Stimulated activated CD8-positive, alpha-beta memory T cell treated with anti-CD3 and anti-CD28 coated beads, Interleukin-4, amount 100 ng/mL, for 24 hours (primary cell): ENCODE measurements around the gene HVCN1.
"Not testable (repeated sequence)": the region's sequence is repeated elsewhere in the genome, so short reads cannot be mapped to it uniquely, and the experiment has no call there.

Experiments used
- DNase-seq: peaks from one replicate; pipeline ENCODE4 v3.0.0-alpha.2; 2020; ENCODE audit warnings: low read depth

HVCN1 gene

DNA sequence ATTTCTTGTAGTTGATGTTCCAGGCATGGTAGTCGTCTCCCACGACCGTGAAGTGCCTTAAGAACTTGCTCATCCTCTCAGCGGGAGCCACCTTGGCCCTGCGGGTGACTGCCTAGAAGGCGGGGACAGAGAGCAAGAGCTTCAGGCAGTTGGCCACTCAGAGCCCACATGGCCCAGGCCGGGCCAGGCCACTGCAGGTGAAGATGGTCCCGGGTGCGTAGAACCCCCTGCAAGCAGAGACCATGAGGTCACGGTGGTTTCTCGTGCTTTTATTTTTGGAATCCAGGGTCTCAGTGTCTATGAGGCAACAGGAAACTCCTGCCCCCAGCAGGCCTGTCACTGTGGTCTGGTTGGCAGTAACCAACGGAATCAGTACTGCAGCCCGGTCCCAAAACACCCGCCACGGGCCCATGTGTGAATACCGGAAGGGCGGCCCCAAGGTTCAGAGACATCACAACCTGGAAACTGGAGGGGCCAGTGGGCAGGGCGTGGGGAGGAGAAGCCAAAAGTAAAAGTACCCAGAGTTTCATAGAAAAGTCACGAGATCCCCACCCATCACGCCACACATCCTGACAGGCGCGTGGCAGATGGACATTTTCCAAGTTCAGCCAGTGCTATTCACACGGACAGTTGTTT, 27.5 kb downstream of the HVCN1 start:
- DNase-seq: peak; percentile 75

DNA sequence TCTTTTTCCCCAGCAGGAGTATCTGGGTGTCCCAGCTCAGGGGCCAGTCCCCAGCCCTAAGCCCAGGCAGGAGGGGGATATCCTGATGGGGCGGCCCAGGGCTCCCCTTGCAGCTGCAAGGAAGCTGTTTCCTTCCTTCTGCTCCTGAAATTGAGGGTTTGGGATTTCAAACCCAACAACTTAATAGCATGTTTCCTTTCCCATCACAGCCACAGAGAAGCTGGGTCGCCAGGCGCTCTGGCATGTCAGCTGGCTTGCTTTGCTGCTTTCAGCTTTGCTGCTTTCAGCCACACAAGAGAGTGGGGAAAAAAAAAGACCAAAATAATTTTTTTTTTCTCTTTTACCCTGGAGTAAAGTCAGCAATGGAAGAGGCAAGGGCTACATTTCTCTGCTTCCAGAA, 30.0 kb downstream of the HVCN1 start:
- no peak for DNase-seq

GRCh38 chr12:110658242-110658641, 30.7 kb downstream of the HVCN1 start:
- no peak for DNase-seq

GRCh38 chr12:110657747-110658146, 31.2 kb downstream of the HVCN1 start:
- DNase-seq: no peak

DNA sequence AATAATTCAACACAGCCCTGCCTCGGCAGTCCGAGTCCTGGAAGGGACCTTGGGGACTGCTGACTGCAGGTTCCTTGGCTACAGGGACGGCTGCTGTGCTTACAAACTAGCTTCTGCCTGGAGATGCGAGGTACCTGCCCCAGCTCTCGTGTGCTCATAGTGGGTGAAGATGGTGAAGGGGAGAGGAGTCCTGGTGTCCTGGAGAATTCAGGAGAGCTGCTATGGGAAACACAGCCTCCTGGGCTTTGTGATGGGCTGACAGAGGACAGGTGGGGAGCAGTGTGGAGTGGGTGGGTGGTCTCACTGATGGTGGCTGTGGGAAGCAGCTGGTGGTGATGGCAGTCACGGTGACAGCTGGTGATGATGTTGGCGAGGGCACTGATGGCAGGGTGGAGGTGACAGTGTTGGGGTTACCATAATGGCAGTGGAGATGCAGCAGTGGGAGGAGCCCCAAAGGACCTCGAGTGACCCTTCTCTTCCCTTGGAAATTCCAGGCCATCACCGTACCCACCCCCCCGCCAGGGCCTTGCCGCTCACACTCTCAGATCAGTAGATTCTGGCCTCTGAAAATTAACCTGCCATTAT, 32.8 kb downstream of the HVCN1 start:
- DNase-seq: no peak

DNA sequence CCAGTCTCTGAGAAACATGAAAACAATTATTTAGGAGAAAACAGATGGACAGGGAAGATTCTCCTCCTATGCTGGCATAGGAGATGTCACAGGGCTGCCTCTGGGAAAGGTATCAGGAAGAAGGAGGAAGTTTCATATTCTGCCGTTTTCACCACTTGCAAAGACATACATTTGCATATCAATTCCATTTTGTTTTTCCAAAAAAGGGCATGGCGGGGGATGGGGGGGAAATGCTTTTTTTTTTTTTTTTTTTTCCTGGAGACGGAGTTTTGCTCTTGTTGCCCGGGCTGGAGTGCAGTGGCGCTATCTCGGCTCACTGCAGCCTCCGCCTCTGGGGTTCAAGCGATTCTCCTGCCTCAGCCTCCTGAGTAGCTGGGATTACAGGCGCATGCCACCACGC, 34.7 kb downstream of the HVCN1 start:
- not testable (repeated sequence) for DNase-seq

GRCh38 chr12:110649341-110649847, 39.5 kb downstream of the HVCN1 start:
- DNase-seq: no peak

GRCh38 chr12:110647631-110648040, 41.3 kb downstream of the HVCN1 start:
- DNase-seq: no peak

DNA sequence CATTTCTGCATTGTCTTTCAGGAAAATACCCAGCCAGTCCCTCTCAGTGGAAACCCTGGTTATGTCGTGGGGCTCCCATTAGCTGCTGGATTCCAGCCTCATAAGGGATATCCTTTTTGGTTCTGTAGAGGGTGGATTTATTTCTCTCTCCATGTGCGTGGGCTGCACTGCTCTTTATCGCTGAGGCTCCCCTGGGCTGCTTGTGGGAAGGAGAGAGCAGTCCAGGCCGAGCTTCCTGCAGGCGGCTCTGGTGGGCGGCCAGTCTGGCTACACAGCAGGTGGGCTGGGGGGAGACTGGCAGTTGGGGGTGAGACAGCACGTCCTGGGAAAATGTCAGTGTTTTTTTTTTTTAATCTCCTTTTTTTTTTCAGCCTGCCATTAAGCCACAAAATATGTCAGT, 47.4 kb downstream of the HVCN1 start:
- DNase-seq: no peak

DNA sequence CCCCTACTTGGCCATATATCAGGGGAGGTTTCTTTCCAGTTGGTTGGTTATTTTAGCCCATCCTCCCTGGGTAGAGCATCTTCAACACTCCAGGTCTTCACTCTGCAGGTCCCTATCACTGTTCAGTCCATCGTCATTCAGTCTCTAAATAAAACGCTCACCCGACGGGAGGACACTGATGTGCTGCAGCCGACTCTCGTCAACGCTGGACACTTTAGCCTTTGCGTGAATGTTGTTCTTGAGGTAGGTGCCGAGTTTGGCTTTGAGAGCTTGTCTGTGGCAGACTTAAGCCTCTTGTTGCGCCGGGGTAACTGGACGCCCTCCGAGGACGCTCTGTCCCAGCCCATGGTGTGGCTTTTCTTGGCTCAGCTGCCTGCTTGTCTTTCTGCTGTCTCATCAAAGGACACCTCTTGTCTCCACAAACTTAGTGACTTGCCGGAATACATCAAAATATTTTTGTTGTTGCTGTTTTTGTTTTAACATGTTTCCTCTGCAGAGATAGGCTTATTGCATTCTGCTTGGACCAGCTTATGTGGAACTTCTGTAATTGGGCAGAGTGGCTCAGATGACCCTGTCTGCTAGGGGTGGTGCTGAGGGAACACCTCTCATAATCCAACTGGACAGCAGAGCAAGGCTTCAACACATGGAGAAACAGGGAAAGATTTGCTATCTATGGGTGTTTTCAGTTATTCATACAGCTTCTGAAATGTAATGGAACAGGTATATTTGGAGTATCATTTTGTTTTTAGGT, 48.5 kb downstream of the HVCN1 start:
- DNase-seq: no peak

DNA sequence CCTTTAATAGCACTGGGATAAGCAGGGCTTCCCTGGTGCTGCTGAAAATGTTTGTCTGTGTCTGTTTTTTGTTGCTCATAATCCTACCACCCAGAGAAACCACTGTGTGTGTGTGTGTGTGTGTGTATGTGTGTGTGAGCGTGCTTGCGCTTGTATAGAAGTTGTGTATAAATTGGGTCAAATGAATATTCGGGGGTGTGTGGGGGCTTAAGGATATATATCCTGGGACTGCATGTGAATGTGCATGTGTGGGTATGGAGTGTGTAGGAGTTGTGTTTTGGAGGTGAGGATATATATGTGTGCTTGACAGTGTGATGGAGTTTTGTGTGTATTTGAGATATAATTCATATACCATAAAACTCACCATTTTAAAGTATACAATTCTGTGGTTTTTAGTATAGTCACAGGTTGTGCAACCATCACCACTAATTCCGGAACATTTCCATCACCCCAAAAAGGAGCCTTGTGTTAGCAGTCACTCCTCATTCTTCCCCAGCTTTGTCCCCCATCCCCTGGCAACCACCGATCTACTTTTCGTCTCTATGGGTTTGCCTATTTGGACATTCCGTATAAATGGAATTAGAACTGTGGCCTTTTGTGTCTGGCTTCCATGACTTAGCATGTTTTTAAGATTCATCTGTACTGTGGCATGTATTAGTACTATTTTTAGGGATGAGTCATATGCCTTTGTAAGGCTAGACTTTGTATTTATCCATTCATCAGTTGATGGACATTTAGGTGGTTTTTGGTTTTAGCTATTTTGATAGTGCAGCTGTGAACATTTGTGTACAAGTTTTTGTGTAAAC, 49.4 kb downstream of the HVCN1 start:
- DNase-seq: no peak

- no peak for DNase-seq
Measured at GRCh38 chr12:110638796-110639195, 50.1 kb downstream of the HVCN1 start.

DNA sequence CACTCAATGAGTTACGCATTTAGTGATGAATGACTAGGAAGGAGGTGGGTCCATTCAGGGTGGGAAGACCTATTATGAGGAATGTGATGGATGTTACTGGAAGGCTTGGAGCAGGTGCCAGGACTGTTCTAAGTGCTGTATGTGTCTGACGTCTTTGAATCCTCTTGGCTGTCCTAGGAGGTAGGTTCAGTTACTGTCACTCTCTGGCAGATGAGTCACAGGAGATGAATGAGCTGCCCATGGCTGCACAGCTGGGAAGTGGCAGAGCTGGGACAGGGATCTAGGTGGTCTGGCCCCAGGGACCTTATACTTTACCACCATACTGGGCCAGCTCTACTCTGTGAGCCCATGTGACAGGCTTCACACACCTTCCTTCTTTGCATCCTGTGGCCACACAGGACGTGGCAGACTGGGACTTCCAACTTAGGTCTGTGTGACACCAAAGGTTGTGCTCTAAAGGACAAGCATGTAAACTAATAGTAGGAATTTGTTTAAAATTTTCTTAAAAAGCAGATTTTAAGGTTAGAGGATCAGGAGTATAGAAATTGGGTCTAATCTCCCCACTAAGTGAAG, 51.0 kb downstream of the HVCN1 start:
- no peak for DNase-seq

DNA sequence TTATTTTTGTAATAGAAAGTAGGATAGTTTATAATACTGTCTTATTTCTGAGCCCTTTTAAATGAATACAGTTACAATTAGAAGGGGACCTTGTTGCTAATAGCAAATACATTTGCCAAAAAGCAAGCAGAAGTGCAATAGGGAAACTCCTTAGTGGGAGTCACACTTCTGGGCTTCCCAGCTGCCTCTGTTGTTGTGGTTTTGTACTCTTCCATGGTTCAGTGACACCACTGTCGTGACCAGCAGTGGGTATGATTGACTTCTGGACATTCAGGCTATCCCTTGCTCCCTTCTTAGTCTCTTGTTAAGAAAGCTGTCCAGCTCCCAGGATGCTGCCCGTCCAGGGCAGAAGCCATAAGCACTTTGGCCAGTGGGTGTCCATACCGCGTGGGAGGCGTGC, 52.4 kb downstream of the HVCN1 start:
- DNase-seq: no peak

DNA sequence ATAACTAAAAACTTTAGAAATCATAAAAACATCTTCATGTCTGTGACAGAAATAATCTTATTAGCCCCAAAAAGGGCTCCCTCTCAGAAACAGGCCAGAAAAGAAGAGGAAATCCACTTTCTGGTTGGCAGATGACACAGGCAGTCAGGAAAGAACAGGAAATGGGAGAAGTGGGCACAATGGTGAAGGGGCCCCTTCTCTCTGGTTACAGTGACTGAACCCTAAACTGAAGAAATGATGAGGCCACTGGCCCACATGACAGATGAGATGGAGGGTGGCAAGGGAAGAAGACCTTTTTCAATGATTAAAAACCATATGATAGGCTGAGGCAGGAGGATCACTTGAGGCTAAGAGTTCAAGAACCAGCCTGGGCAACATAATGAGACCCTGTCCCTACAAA, 53.9 kb downstream of the HVCN1 start:
- no peak for DNase-seq

GRCh38 chr12:110627500-110628195, 61.3 kb downstream of the HVCN1 start:
- no peak for DNase-seq

DNA sequence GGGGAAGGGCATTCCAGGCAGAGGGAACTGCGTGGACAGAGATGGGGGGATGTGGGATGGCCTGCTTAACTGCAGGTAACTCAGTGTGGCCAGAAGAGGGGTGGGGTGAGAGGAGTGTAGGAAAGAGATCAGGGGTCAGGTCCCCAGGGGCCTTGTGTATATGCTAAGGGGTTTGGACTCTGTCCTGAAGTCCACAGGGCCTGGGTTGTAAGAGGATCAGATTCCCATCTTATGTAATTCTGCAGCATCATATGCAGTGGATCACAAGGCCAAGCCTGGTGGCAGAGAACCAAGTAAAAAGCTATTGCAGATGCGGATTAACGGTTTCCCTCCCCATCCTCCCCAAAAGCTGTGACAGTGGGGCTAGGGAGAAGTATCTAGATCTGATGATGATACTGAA, 66.3 kb downstream of the HVCN1 start:
- DNase-seq: no peak

GRCh38 chr12:110619534-110619953, 69.4 kb downstream of the HVCN1 start:
- no peak for DNase-seq

DNA sequence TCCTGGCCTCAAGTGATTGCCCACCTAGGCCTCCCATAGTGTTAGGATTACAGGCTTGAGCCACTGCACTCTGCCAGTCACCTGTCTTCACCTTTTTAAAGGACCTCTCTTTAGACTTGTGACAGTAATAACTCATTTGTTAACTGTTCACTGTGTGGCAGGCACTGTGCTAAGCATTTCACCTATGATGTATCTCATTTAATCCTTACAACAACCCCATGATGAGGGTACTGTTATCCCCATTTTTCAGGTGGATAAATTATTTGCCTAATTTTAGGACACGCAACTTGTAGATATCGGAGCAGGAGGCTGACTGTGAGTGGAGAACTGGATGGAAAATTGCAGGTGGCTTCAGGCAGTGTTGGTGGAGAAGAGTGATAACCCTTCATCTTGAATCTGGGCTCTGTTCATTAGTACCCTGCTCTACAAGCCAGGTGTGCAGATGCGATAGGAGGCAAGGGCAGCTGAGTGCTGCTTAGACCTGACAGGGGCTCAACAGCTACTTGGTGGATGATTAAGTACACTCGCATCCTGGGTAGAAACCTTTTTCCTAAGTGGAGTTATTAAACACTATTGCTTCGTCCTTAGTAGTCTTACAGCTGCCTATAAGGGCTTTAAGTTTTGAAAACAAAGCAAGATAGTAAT, 72.3 kb downstream of the HVCN1 start:
- DNase-seq: no peak

DNA sequence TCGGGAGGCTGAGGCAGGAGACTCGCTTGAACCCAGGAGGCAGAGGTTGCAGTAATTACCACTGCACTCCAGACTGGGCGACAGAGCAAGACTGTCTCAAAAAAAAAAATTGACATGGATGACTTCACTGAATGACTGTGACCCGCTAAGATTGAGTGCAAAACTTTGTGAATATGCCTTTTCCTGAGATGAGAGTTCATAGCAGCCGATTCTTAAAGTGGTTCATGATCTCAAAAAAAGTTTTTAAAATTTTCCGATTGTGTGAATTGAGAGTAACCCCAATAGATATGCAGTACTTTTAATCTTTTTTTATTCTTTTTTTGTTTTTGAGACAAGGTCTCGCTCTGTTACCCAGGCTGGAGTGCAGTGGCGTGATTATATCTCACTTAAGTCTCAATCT, 73.7 kb downstream of the HVCN1 start:
- no peak for DNase-seq
